Measurements from ENCODE around the gene PIGL.

DNA sequence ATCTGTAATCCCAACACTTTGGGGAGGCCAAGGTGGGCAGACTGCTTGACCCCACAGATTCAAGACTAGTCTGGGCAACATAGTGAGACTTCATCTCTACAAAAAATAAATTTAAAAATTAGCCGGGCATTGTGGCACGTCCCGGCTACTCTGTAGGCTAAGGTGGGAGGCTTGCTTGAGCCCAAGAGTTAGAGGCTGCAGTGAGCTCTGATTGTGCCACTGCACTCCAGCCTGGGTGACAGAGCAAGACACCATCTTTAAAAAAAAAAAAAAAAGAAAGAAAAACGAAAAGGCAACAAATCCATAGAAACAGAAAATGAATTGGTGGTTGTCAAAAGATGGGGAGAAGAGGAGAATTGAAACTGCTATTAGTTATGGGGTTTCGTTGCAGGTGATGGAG is 29.4 kb upstream of the PIGL start:
- TF ChIP-seq, protein P1, sequence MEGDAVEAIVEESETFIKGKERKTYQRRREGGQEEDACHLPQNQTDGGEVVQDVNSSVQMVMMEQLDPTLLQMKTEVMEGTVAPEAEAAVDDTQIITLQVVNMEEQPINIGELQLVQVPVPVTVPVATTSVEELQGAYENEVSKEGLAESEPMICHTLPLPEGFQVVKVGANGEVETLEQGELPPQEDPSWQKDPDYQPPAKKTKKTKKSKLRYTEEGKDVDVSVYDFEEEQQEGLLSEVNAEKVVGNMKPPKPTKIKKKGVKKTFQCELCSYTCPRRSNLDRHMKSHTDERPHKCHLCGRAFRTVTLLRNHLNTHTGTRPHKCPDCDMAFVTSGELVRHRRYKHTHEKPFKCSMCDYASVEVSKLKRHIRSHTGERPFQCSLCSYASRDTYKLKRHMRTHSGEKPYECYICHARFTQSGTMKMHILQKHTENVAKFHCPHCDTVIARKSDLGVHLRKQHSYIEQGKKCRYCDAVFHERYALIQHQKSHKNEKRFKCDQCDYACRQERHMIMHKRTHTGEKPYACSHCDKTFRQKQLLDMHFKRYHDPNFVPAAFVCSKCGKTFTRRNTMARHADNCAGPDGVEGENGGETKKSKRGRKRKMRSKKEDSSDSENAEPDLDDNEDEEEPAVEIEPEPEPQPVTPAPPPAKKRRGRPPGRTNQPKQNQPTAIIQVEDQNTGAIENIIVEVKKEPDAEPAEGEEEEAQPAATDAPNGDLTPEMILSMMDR (conservative IDR thresholded peaks at IDR 0.05) = no peak
- no peak for TF ChIP-seq EZH2 (IDR thresholded peaks at IDR 0.05; ENCODE audit: low read depth)

Data from PC-9 (cell line).